Measurements from ENCODE around the gene C9orf72. TPM values are rescaled to one million over a fixed set of nuclear protein-coding genes. Genes with fewer than 3 reads are reported as not detected.

Gene C9orf72
- total and polyA plus RNA-seq, 3 experiments from 2014 or later = 3.9 to 6.3 (median 5.5) TPM

DNA sequence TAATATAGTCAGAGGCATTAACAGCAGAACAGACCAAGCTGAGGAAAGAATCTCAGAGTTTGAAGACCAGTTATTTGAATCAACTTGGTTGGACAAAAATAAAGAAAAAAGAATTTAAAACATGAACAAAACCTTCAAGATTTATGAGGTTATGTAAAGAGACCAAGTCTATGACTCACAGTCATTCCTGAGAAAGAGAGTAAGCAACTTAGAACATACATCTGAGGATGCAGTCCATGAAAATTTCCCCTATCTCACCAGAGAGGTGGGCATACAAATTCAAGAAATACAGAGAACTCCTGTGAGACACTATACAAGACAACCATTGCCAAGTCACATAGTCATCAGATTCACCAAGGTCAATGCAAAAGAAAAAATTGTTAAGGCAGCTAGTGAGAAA lies 17.4 kb upstream of the C9orf72 start:
- peaks cover 0 to 9% (median 0%) of the 10 kb centered on the region in 5 donors for H3K9me3 Mint-ChIP-seq
- no peaks in the 10 kb centered on the region for H3K36me3 Mint-ChIP-seq
- no peaks in the 10 kb centered on the region for H3K9me3 ChIP-seq (ENCODE audit: low read length)
- H3K4me3 ChIP-seq (ENCODE audit: low read length) = no peak overlapping the region
- no peaks in the 10 kb centered on the region for H3K4me1 ChIP-seq (ENCODE audit: insufficient read depth, low read length)
- no peaks in the 10 kb centered on the region for H3K4me1 Mint-ChIP-seq
- H3K36me3 ChIP-seq (ENCODE audit: insufficient read depth, low read length) = no peaks in the 10 kb centered on the region
- ChIA-PET POLR2A (no interaction called here), CTCF (no interaction called here)
- H3K27ac Mint-ChIP-seq = no peak overlapping the region
- H3K27me3 ChIP-seq (ENCODE audit: insufficient read depth, low read length, poor library complexity, severe bottlenecking) = peaks cover 22% of the 10 kb centered on the region
- no peak overlapping the region for H3K27ac ChIP-seq (ENCODE audit: low read depth, low read length)
- DNase-seq = no peak
- peaks cover 31 to 56% of the 10 kb centered on the region in 2 donors for H3K27me3 Mint-ChIP-seq
- no peak overlapping the region for H3K4me3 Mint-ChIP-seq

- DNase-seq = no peak
- Histone ChIP-seq H3K4me3 (ENCODE audit: low read length) (no peak overlapping the region), H3K9me3 (ENCODE audit: low read length) (no peaks in the 10 kb centered on the region), H3K27me3 (ENCODE audit: insufficient read depth, low read length, poor library complexity, severe bottlenecking) (peaks cover 22% of the 10 kb centered on the region), H3K27ac (ENCODE audit: low read depth, low read length) (no peak overlapping the region), H3K36me3 (ENCODE audit: insufficient read depth, low read length) (no peaks in the 10 kb centered on the region), H3K4me1 (ENCODE audit: insufficient read depth, low read length) (no peaks in the 10 kb centered on the region)
- Mint-ChIP-seq H3K9me3 (peaks cover 0 to 9% (median 0%) of the 10 kb centered on the region in 5 donors), H3K4me3 (no peak overlapping the region), H3K27me3 (peaks cover 33 to 63% of the 10 kb centered on the region in 2 donors), H3K4me1 (no peaks in the 10 kb centered on the region), H3K36me3 (no peaks in the 10 kb centered on the region), H3K27ac (no peak overlapping the region)
- CTCF ChIA-PET = no interaction called here
- POLR2A ChIA-PET = no interaction called here
Observed at GRCh38 chr9:27589462-27589861, 16.2 kb upstream of the C9orf72 start.

DNA sequence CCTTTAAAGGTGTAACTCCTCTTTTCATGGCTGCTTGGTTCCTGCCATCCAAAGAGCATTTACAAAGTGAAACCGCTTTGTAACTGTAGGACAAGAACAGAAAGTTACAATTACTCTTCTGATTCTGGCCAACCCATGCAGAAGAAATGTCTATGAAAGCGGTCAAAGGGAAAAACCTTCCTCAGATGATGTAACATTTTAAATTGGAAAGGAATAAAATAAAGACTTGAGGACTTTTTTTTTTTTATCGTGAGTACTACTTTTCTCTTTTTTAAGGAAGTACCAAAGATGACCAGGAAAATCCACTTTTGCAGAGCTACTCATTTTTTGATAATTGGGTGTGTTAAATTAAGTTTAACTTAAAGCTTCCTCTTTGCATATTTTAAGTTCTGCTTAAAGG lies 13.0 kb upstream of the C9orf72 start:
- Histone ChIP-seq H3K36me3 (ENCODE audit: insufficient read depth, low read length) (no peaks in the 10 kb centered on the region), H3K27me3 (ENCODE audit: insufficient read depth, low read length, poor library complexity, severe bottlenecking) (peaks cover 22% of the 10 kb centered on the region), H3K4me1 (ENCODE audit: insufficient read depth, low read length) (no peaks in the 10 kb centered on the region), H3K4me3 (ENCODE audit: low read length) (no peak overlapping the region), H3K27ac (ENCODE audit: low read depth, low read length) (no peak overlapping the region), H3K9me3 (ENCODE audit: low read length) (no peaks in the 10 kb centered on the region)
- DNase-seq = no peak
- Mint-ChIP-seq H3K27me3 (peaks cover 28 to 71% of the 10 kb centered on the region in 2 donors), H3K27ac (no peak overlapping the region), H3K4me1 (no peaks in the 10 kb centered on the region), H3K36me3 (no peaks in the 10 kb centered on the region), H3K9me3 (peaks cover 0 to 7% (median 0%) of the 10 kb centered on the region in 5 donors), H3K4me3 (no peak overlapping the region)
- ChIA-PET POLR2A (no interaction called here), CTCF (no interaction called here)

DNA sequence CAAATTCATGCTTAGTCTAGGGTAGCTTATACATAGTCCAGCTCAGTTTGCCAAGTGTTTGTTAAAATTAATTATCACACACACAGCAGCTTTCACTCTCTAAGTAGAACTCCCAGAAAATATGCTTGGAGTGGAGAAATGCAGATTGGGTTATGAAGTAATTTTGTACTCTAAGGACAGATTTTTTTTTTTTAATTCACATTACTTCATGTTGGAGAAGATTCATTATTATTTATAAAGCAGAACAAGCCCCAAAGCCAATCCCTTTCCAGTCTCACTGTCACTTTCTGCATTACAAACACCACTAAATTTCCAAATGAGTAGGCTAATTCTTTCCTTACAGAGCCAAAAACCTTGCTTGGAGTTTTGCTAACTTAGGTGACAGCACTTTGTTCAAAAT lies 11.7 kb upstream of the C9orf72 start:
- CTCF ChIA-PET = no interaction called here

GRCh38 chr9:27582794-27583193 lies 9.5 kb upstream of the C9orf72 start:
- Mint-ChIP-seq H3K4me3 (no peak overlapping the region), H3K27me3 (peaks cover 10 to 52% of the 10 kb centered on the region in 2 donors), H3K9me3 (peaks cover 3 to 7% (median 6%) of the 10 kb centered on the region in 5 donors), H3K36me3 (peaks cover 0 to 8% (median 2%) of the 10 kb centered on the region in 3 donors), H3K4me1 (no peaks in the 10 kb centered on the region), H3K27ac (no peak overlapping the region)
- Histone ChIP-seq H3K4me3 (ENCODE audit: low read length) (no peak overlapping the region), H3K36me3 (ENCODE audit: insufficient read depth, low read length) (no peaks in the 10 kb centered on the region), H3K9me3 (ENCODE audit: low read length) (no peaks in the 10 kb centered on the region), H3K27me3 (ENCODE audit: insufficient read depth, low read length, poor library complexity, severe bottlenecking) (peaks cover 9% of the 10 kb centered on the region), H3K27ac (ENCODE audit: low read depth, low read length) (no peak overlapping the region), H3K4me1 (ENCODE audit: insufficient read depth, low read length) (no peaks in the 10 kb centered on the region)
- POLR2A ChIA-PET = no interaction called here
- no peak for DNase-seq
- CTCF ChIA-PET = no interaction called here

More for the DNA sequence above, 11.7 kb upstream of the C9orf72 start:
- no peak overlapping the region for H3K27ac Mint-ChIP-seq
- H3K36me3 Mint-ChIP-seq = no peaks in the 10 kb centered on the region
- H3K9me3 Mint-ChIP-seq = peaks cover 0 to 3% (median 0%) of the 10 kb centered on the region in 5 donors
- Histone ChIP-seq H3K36me3 (ENCODE audit: insufficient read depth, low read length) (no peaks in the 10 kb centered on the region), H3K27me3 (ENCODE audit: insufficient read depth, low read length, poor library complexity, severe bottlenecking) (peaks cover 22% of the 10 kb centered on the region), H3K4me1 (ENCODE audit: insufficient read depth, low read length) (no peaks in the 10 kb centered on the region), H3K9me3 (ENCODE audit: low read length) (no peaks in the 10 kb centered on the region), H3K4me3 (ENCODE audit: low read length) (no peak overlapping the region), H3K27ac (ENCODE audit: low read depth, low read length) (no peak overlapping the region)
- no peaks in the 10 kb centered on the region for H3K4me1 Mint-ChIP-seq
- no peak for DNase-seq
- POLR2A ChIA-PET = no interaction called here
- H3K4me3 Mint-ChIP-seq = no peak overlapping the region
- H3K27me3 Mint-ChIP-seq = peaks cover 25 to 65% of the 10 kb centered on the region in 2 donors

DNA sequence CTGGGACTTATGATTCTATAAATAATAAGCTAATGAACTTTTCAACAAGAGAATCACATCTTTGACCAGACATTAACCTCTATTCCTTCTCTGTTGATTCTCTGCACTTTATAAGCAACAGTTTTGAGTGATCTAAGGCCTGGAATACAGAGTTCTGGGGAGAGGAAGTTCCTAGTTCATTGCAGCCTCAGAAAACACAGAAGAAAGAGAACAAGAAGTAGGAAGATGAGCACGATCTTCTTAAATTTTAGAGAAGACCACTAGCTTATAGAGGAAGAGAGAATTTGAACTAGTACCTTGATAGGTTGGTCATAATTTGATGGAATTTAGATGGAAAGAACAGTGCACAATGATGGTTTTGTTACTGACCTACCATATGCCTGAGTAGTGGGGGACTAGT lies 8.5 kb upstream of the C9orf72 start:
- Histone ChIP-seq H3K4me1 (ENCODE audit: insufficient read depth, low read length) (no peaks in the 10 kb centered on the region), H3K9me3 (ENCODE audit: low read length) (no peaks in the 10 kb centered on the region), H3K4me3 (ENCODE audit: low read length) (no peak overlapping the region), H3K27me3 (ENCODE audit: insufficient read depth, low read length, poor library complexity, severe bottlenecking) (peaks cover 2% of the 10 kb centered on the region), H3K36me3 (ENCODE audit: insufficient read depth, low read length) (no peaks in the 10 kb centered on the region), H3K27ac (ENCODE audit: low read depth, low read length) (no peak overlapping the region)
- Mint-ChIP-seq H3K4me1 (no peaks in the 10 kb centered on the region), H3K4me3 (no peak overlapping the region), H3K36me3 (peaks cover 0 to 8% (median 2%) of the 10 kb centered on the region in 3 donors), H3K9me3 (peaks cover 3 to 7% (median 4%) of the 10 kb centered on the region in 5 donors), H3K27me3 (peaks cover 7 to 42% of the 10 kb centered on the region in 2 donors), H3K27ac (no peak overlapping the region)
- DNase-seq = no peak
- POLR2A ChIA-PET = no interaction called here
- CTCF ChIA-PET = no interaction called here

GRCh38 chr9:27573634-27574590 lies 631 bp upstream of the C9orf72 start:
- DNase-seq = peak; percentile 90 to 98 (median 97)
- no peaks in the 10 kb centered on the region for H3K9me3 ChIP-seq (ENCODE audit: low read length)
- no peaks in the 10 kb centered on the region for H3K36me3 ChIP-seq (ENCODE audit: insufficient read depth, low read length)
- Mint-ChIP-seq H3K4me3 (peak overlapping the region; percentile 93 to 99 (median 96)), H3K27ac (peak overlapping the region; percentile 95 to 100 (median 99)), H3K4me1 (peaks cover 23 to 33% (median 32%) of the 10 kb centered on the region in 3 donors), H3K36me3 (peaks cover 2 to 9% (median 8%) of the 10 kb centered on the region in 3 donors), H3K27me3 (peaks cover 0 to 9% of the 10 kb centered on the region in 2 donors), H3K9me3 (peaks cover 3 to 8% (median 5%) of the 10 kb centered on the region in 5 donors)
- peak overlapping the region; percentile 75 for H3K27ac ChIP-seq (ENCODE audit: low read depth, low read length)
- no peaks in the 10 kb centered on the region for H3K27me3 ChIP-seq (ENCODE audit: insufficient read depth, low read length, poor library complexity, severe bottlenecking)
- peak overlapping the region; percentile 68 for H3K4me3 ChIP-seq (ENCODE audit: low read length)
- ChIA-PET POLR2A (interaction anchor here (0.7 kb wide), 1 partner anchor 627 kb away, joined by 3 read pairs; the partner anchor contains the start of gene PLAA), CTCF (interaction anchor here (1.1 to 1.2 kb wide), 2 partner anchors 45 to 50 kb away, joined by 3 to 4 read pairs; partner anchors contain the start of gene MOB3B)
- peaks cover 15% of the 10 kb centered on the region for H3K4me1 ChIP-seq (ENCODE audit: insufficient read depth, low read length)

- Mint-ChIP-seq H3K4me1 (peaks cover 24 to 35% (median 32%) of the 10 kb centered on the region in 3 donors), H3K9me3 (peaks cover 0 to 2% (median 0%) of the 10 kb centered on the region in 5 donors), H3K27me3 (peaks cover 0 to 7% of the 10 kb centered on the region in 2 donors), H3K36me3 (peaks cover 0 to 9% (median 0%) of the 10 kb centered on the region in 3 donors), H3K27ac (peak overlapping the region; percentile 95 to 100 (median 99)), H3K4me3 (peak overlapping the region; percentile 93 to 99 (median 96))
- H3K27me3 ChIP-seq (ENCODE audit: insufficient read depth, low read length, poor library complexity, severe bottlenecking) = no peaks in the 10 kb centered on the region
- peak overlapping the region; percentile 83 for H3K27ac ChIP-seq (ENCODE audit: low read depth, low read length)
- H3K4me1 ChIP-seq (ENCODE audit: insufficient read depth, low read length) = peaks cover 15% of the 10 kb centered on the region
- ChIA-PET CTCF (no interaction called here), POLR2A (no interaction called here)
- H3K36me3 ChIP-seq (ENCODE audit: insufficient read depth, low read length) = no peaks in the 10 kb centered on the region
- H3K4me3 ChIP-seq (ENCODE audit: low read length) = peak overlapping the region; percentile 71
- DNase-seq = peak; percentile 30 to 77 (median 56)
- no peaks in the 10 kb centered on the region for H3K9me3 ChIP-seq (ENCODE audit: low read length)
Observed at GRCh38 chr9:27572566-27572917, 739 bp downstream of the C9orf72 start.
